ENCODE data around the gene MEIS1. TPM values are rescaled to one million over a fixed set of nuclear protein-coding genes. Genes with fewer than 3 reads are reported as not detected.

MEIS1 gene
- total and polyA plus RNA-seq, 2 donors (not counting 1 experiment from before 2014, with no cell fraction given), result 0.03 TPM; not detected in 1

- TF ChIP-seq CTCF (IDR thresholded peaks at IDR 0.05) (no peak), EZH2 (IDR thresholded peaks at IDR 0.05; ENCODE audit: borderline replicate concordance, insufficient read depth, low read depth, low read length, poor library complexity, severe bottlenecking) (no peak)
- H3K4me2 ChIP-seq (replicated peaks; ENCODE audit: low read depth, low read length, poor library complexity, severe bottlenecking), result no peak overlapping the region
- H3K79me2 ChIP-seq (ENCODE audit: control insufficient read depth, insufficient read depth, low read length), result no peaks in the 10 kb centered on the region
- no peak overlapping the region for H3K9ac ChIP-seq (ENCODE audit: low read length)
- ATAC-seq (ENCODE audit: low read depth) (no peak), DNase-seq (no peak)
- intact Hi-C loops (cut with micrococcal nuclease), result no loop called here
- Mint-ChIP-seq H3K4me3 (no peak overlapping the region), H3K9me3 (ENCODE audit: insufficient read depth) (no peaks in the 10 kb centered on the region), H3K27me3 (peaks cover 4% of the 10 kb centered on the region), H3K27ac (no peak overlapping the region), H3K4me1 (no peaks in the 10 kb centered on the region)
- H4K20me1 ChIP-seq (ENCODE audit: control insufficient read depth, insufficient read depth, low read length, poor library complexity, severe bottlenecking), result no peaks in the 10 kb centered on the region
- H3K4me1 ChIP-seq (ENCODE audit: control insufficient read depth in 2 of 2, insufficient read depth in 2 of 2, low read length in 2 of 2), result no peaks in the 10 kb centered on the region
- CTCF ChIA-PET, result no interaction called here
- H3K4me3 ChIP-seq (ENCODE audit: control extremely low read depth in 1 of 5, extremely low read depth in 1 of 5, insufficient read depth in 1 of 5, low read depth in 2 of 5, low read length in 4 of 5), result no peak overlapping the region
- WGBS (ENCODE audit: insufficient coverage), result no CpG with 5 or more reads among the region's 1 CpG
- H3K36me3 ChIP-seq (replicated peaks in 1 of 2; ENCODE audit: control extremely low read depth in 1 of 2, control insufficient read depth in 1 of 2, extremely low read depth in 1 of 2, insufficient read depth in 2 of 2, low read length in 1 of 2), result no peaks in the 10 kb centered on the region
- H3K27ac ChIP-seq (ENCODE audit: low read length in 2 of 2), result no peak overlapping the region
- H2AFZ ChIP-seq (ENCODE audit: insufficient read depth, low read depth, low read length, poor library complexity, severe bottlenecking), result no peak overlapping the region
- POLR2A ChIA-PET, result no interaction called here
- H3K9me3 ChIP-seq (ENCODE audit: control extremely low read depth in 1 of 3, control insufficient read depth in 2 of 3, insufficient read depth in 1 of 3, low read length in 2 of 3), result no peaks in the 10 kb centered on the region
- no peaks in the 10 kb centered on the region for H3K27me3 ChIP-seq (replicated peaks in 1 of 4; ENCODE audit: control extremely low read depth in 1 of 4, control insufficient read depth in 3 of 4, insufficient read depth in 4 of 4, low read length in 3 of 4)
Observed at GRCh38 chr2:66488946-66489345, 54.0 kb downstream of the MEIS1 start.

GRCh38 chr2:66489436-66489835 is 54.5 kb downstream of the MEIS1 start:
- Histone ChIP-seq H3K27ac (ENCODE audit: low read length in 2 of 2) (no peak overlapping the region), H2AFZ (ENCODE audit: insufficient read depth, low read depth, low read length, poor library complexity, severe bottlenecking) (no peak overlapping the region), H3K4me1 (ENCODE audit: control insufficient read depth in 2 of 2, insufficient read depth in 2 of 2, low read length in 2 of 2) (no peaks in the 10 kb centered on the region), H3K9me3 (ENCODE audit: control extremely low read depth in 1 of 3, control insufficient read depth in 2 of 3, insufficient read depth in 1 of 3, low read length in 2 of 3) (no peaks in the 10 kb centered on the region), H3K79me2 (ENCODE audit: control insufficient read depth, insufficient read depth, low read length) (no peaks in the 10 kb centered on the region), H3K9ac (ENCODE audit: low read length) (no peak overlapping the region), H3K4me2 (replicated peaks; ENCODE audit: low read depth, low read length, poor library complexity, severe bottlenecking) (no peak overlapping the region), H3K36me3 (replicated peaks in 1 of 2; ENCODE audit: control extremely low read depth in 1 of 2, control insufficient read depth in 1 of 2, extremely low read depth in 1 of 2, insufficient read depth in 2 of 2, low read length in 1 of 2) (no peaks in the 10 kb centered on the region), H3K27me3 (replicated peaks in 1 of 4; ENCODE audit: control extremely low read depth in 1 of 4, control insufficient read depth in 3 of 4, insufficient read depth in 4 of 4, low read length in 3 of 4) (no peaks in the 10 kb centered on the region), H4K20me1 (ENCODE audit: control insufficient read depth, insufficient read depth, low read length, poor library complexity, severe bottlenecking) (no peaks in the 10 kb centered on the region), H3K4me3 (ENCODE audit: control extremely low read depth in 1 of 5, extremely low read depth in 1 of 5, insufficient read depth in 1 of 5, low read depth in 2 of 5, low read length in 4 of 5) (no peak overlapping the region)
- no peak overlapping the region for H3K27ac Mint-ChIP-seq
- intact Hi-C loops (cut with micrococcal nuclease), result no loop called here
- DNase-seq (no peak), ATAC-seq (ENCODE audit: low read depth) (no peak)
- H3K27me3 Mint-ChIP-seq, result peaks cover 4% of the 10 kb centered on the region
- no peak overlapping the region for H3K4me3 Mint-ChIP-seq
- ChIA-PET POLR2A (no interaction called here), CTCF (no interaction called here)
- TF ChIP-seq CTCF (IDR thresholded peaks at IDR 0.05) (no peak), EZH2 (IDR thresholded peaks at IDR 0.05; ENCODE audit: borderline replicate concordance, insufficient read depth, low read depth, low read length, poor library complexity, severe bottlenecking) (no peak)
- H3K9me3 Mint-ChIP-seq (ENCODE audit: insufficient read depth), result no peaks in the 10 kb centered on the region
- WGBS (ENCODE audit: insufficient coverage), result 0% methylated on average over 1 of the region's 1 CpG
- no peaks in the 10 kb centered on the region for H3K4me1 Mint-ChIP-seq

Data from B cell (primary cell).